AG09309 (cell line): ENCODE data around the gene ZNF561.
A peak's percentile ranks its signal among the peaks of the same experiment; 100 is the strongest.
"Not testable (repeated sequence)": the region's sequence is repeated elsewhere in the genome, so short reads cannot be mapped to it uniquely, and the experiment has no call there.

Experiments
- DNase-seq: peaks from one replicate; pipeline ENCODE4 v3.0.0-alpha.2; 2010; ENCODE audit warnings: low read depth
- H3K4me3 ChIP-seq: 2 replicates; pipeline ENCODE4 v1.5.1; 2011; ENCODE audit warnings: mild to moderate bottlenecking, low read depth, low read length, moderate library complexity; ENCODE audit not compliant: control insufficient read depth
- TF ChIP-seq, protein P1 (sequence below): IDR thresholded peaks from 2 replicates; pipeline ENCODE4 v1.5.1; 2011; ENCODE audit warnings: mild to moderate bottlenecking, low read depth, low read length, inconsistent platforms; ENCODE audit not compliant: insufficient read depth, control insufficient read depth; ENCODE audit errors: missing control alignments

Gene ZNF561

DNA sequence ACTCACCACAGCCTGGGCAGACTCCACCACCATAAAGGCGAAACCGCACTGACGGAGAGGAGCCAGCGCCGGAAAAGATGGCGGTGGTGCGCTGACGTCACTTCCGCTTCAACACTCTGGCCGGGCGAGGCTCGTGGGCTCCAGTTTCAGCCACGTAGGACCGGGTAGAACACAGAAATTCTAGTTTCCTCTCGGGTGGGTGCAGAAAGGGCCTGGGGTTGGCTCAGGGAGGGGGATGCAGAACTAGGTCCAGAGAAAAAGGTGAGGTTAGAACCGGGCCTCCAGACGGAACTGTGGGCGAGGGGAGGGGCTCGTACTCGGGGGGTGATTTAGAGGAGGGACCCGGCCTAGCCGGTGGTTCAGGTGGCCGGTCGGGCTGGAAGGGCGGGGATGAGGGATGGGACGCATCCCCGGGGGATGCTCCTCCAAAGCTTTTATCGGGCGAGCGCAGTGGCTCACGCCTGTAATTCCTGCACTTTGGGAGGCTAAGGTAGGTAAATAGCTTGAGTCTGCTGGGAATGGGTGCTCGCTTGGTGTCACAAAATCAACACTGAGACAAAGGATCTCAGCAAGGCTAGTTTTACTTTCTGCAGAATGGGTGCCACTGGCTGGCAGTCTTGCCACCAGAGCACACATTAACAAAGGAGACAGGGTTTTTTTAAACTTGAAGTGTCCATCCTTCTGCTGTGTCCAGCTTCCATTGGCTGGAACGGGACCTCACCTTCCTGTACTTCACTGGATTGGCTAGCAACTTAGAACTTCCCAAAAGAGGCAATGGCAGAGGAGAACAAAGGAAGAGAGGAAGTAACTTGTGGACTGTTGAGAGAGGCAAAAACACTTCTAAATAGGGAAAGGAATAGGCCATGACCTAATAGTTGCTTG is at the start of gene ZNF561:
TSS of gene ZNF561 (minus strand) at position 77 of the 882 bp plus-strand sequence. CDS start 1,776 bp downstream, outside the sequence.
- TF ChIP-seq, protein P1, sequence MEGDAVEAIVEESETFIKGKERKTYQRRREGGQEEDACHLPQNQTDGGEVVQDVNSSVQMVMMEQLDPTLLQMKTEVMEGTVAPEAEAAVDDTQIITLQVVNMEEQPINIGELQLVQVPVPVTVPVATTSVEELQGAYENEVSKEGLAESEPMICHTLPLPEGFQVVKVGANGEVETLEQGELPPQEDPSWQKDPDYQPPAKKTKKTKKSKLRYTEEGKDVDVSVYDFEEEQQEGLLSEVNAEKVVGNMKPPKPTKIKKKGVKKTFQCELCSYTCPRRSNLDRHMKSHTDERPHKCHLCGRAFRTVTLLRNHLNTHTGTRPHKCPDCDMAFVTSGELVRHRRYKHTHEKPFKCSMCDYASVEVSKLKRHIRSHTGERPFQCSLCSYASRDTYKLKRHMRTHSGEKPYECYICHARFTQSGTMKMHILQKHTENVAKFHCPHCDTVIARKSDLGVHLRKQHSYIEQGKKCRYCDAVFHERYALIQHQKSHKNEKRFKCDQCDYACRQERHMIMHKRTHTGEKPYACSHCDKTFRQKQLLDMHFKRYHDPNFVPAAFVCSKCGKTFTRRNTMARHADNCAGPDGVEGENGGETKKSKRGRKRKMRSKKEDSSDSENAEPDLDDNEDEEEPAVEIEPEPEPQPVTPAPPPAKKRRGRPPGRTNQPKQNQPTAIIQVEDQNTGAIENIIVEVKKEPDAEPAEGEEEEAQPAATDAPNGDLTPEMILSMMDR, result no peak
- H3K4me3 ChIP-seq, result peak within 1 kb of the TSS; percentile 56
- DNase-seq, result peak; percentile 51

DNA sequence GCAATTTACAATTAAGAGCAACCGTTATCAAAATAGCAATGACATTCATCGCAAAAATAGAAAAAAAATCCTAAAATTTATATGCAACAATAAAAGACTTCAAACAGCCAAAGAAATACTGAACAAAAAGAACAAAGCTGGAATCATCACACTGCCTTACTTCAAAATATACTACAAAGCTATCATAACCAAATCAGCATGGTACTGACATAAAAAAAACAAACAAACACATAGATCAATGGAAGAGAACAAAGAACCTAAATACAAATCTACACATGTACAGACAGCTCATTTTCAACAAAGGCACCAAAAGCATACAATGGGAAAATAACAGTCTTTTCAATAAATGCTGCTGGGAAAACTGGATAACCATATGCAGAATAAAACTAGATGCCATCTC is 47.5 kb upstream of the ZNF561 start:
- H3K4me3 ChIP-seq, result no peak overlapping the region
- TF ChIP-seq, protein P1, result no peak
- no peak for DNase-seq

DNA sequence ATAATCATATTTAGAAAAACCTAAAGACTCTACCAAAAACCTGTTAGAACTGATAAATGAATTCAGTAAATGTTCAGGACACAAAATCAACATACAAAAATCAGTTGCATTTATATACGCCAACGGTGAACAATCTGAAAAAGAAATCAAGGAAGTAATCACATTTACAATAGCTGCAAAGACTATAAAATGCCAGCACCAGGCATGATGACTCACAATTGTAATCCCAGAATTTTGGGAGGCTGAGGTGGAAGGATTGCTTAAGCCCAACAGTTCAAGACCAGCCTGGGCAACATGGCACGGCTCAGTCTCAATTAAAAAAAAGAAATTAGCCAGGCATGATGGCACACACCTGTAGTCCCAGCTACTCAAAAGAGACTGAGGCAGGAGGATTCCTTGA is 46.9 kb upstream of the ZNF561 start:
- DNase-seq, result no peak
- TF ChIP-seq, protein P1, result no peak

DNA sequence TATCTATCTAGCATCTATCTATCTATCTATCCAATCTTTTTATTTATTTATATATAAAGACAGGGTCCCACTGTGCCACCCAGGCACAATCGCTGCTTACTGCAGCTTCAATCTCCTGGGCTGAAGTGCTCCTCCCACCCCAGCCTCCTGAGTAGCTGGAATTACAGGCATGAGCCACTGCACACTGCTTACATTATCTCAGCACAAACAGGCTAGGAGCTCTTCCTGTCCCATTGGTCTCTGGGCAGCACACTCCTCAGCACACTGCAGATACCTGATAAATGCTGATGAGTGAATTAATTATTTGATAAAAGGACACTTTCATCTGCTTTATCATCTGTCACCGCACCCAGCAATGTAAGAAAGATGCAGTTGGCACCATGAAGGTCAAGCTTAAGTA is 37.7 kb upstream of the ZNF561 start:
- H3K4me3 ChIP-seq, result no peak overlapping the region
- TF ChIP-seq, protein P1, result no peak
- DNase-seq, result no peak

More for the DNA sequence above, 46.9 kb upstream of the ZNF561 start:
- H3K4me3 ChIP-seq, result no peak overlapping the region

DNA sequence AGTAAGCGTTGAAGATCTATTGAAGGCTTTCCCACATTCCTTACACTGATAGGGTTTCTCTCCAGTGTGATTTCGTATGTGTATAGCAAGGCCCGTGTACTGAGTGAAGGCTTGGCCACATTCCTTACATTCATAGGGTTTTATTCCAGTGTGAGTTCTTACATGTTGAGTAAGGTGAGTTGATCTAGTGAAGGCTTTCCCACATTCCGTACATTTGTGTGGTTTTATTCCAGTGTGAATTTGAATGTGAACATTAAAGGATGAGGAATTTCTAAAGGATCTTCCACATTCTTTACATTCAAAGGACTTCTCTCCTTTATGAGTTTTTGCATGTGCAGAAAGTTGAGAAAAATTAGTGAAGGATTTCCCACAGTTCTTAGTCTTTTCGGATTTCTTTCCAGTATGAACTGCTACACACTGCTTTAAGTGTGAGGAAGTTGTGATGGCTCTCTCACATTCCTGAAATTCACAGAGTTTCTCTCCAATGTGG is 32.1 kb upstream of the ZNF561 start:
- not testable (repeated sequence) for DNase-seq

DNA sequence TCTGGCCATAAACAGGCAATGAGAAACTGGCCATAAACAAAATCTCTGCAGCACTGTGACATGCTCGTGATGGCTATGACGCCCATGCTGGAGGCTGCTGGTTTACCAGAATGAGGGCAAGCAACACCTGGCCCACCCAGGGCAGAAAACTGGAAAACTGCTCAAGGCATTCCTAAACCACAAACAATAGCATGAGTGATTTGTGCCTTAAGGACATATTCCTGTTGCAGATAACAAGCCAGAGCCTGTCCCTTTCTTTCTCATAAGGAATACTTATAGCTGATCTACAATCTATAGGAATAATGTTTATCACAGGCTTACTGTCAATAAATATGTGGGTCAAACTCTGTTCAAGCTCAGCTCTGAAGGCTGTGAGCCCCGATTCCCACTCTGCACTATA is 30.4 kb upstream of the ZNF561 start:
- H3K4me3 ChIP-seq, DNase-seq: not testable (repeated sequence)

More for the DNA sequence above, 32.1 kb upstream of the ZNF561 start:
- not testable (repeated sequence) for H3K4me3 ChIP-seq

DNA sequence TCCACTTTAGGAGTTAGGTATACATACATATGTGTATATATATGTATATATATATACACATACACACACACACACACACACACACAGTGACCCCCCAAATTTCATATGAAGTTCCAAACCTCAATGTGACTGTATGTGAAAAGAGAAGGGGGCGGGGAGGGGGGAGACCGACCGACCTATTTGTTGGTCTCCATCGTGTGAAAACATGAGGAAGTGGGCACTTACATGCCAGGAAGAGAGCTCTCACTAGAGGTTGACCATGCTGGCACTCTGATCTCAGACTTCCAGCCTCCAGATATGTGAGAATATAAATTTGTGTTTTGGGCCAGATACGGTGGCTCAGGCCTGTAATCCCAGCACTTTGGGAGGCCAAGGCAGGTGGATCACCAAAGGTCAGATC is 29.3 kb upstream of the ZNF561 start:
- no peak for DNase-seq
- TF ChIP-seq, protein P1, result no peak
- no peak overlapping the region for H3K4me3 ChIP-seq
